Activated B cell treated with CpG ODN at 0.5 μM for 24 hours (primary cell): ENCODE results near the gene COPE. TPM values are rescaled to one million over a fixed set of nuclear protein-coding genes. Genes with fewer than 3 reads are reported as not detected.
A peak's percentile ranks its signal among the peaks of the same experiment; 100 is the strongest.

ENCODE experiments used
- ATAC-seq: fragments of 200-7000 bp; cut with Tn5 transposase; one replicate; pipeline ENCODE4 v1.10.0; 2021; ENCODE audit warnings: low read depth, mild to moderate bottlenecking, moderate library complexity
- CTCF ChIA-PET: fragments of 350-600 bp; sonication (Branson Sonifier 250); formaldehyde crosslinking; loops from one replicate; lab custom pipeline; 2021; ENCODE audit warnings: antibody characterized with exemption; lab: Charles Lee
- POLR2A ChIA-PET: fragments of 350-600 bp; sonication (Branson Sonifier 250); formaldehyde crosslinking; loops from one replicate; lab custom pipeline; 2021; ENCODE audit warnings: antibody characterized with exemption; lab: Charles Lee
- DNase-seq: peaks from one replicate; pipeline ENCODE4 v3.0.0; 2022
- H3K27ac Mint-ChIP-seq: one replicate; pipeline ENCODE4 v1.8.0; 2020; ENCODE audit warnings: mixed read lengths
- H3K27me3 Mint-ChIP-seq: one replicate; pipeline ENCODE4 v1.8.0; 2021; ENCODE audit warnings: mixed read lengths
- H3K36me3 Mint-ChIP-seq: one replicate; pipeline ENCODE4 v1.8.0; 2021; ENCODE audit warnings: low read depth, mixed read lengths
- H3K4me1 Mint-ChIP-seq: one replicate; pipeline ENCODE4 v1.8.0; 2021; ENCODE audit warnings: mixed read lengths
- H3K4me3 Mint-ChIP-seq: one replicate; pipeline ENCODE4 v1.8.0; 2020; ENCODE audit warnings: mild to moderate bottlenecking, mixed read lengths
- H3K9me3 Mint-ChIP-seq: one replicate; pipeline ENCODE4 v1.8.0; 2020; ENCODE audit warnings: mixed read lengths
- CTCF ChIP-seq: fragments of 200-600 bp; IDR thresholded peaks from one replicate; pipeline ENCODE4 v1.8.0; 2022; ENCODE audit warnings: antibody characterized with exemption, mild to moderate bottlenecking
- intact Hi-C: fragments of 100-400 bp; cut with micrococcal nuclease; formaldehyde crosslinking; loops from one replicate; pipeline ENCODE4 v1.15.1; 2024
- total RNA-seq: library from RNA; stranded (reverse); gene quantifications from 2 replicates; pipeline ENCODE4 v1.2.3, GENCODE V29; 2022

COPE gene
- total RNA-seq, 1 donor from 2014 or later = 253 TPM

GRCh38 chr19:18861235-18861634, 58.0 kb downstream of the COPE start:
- CTCF ChIA-PET = interaction anchor here (2.0 kb wide), 1 partner anchor 13 kb away, joined by 6 read pairs; no protein-coding TSS in a partner anchor

GRCh38 chr19:18860725-18861124, 58.5 kb downstream of the COPE start:
- ATAC-seq = no peak
- intact Hi-C loops = no loop called here
- DNase-seq = no peak
- peaks cover 91% of the 10 kb centered on the region for H3K36me3 Mint-ChIP-seq
- peak overlapping the region; percentile 59 for H3K27ac Mint-ChIP-seq
- CTCF ChIA-PET = interaction anchor here (2.0 kb wide), 1 partner anchor 13 kb away, joined by 6 read pairs; no protein-coding TSS in a partner anchor
- POLR2A ChIA-PET = no interaction called here
- H3K4me1 Mint-ChIP-seq = peaks cover 15% of the 10 kb centered on the region
- no peaks in the 10 kb centered on the region for H3K27me3 Mint-ChIP-seq
- H3K9me3 Mint-ChIP-seq = no peaks in the 10 kb centered on the region
- no peak overlapping the region for H3K4me3 Mint-ChIP-seq
- TF ChIP-seq CTCF = no peak

More at GRCh38 chr19:18861235-18861634, 58.0 kb downstream of the COPE start:
- no peaks in the 10 kb centered on the region for H3K9me3 Mint-ChIP-seq
- H3K36me3 Mint-ChIP-seq = peaks cover 90% of the 10 kb centered on the region
- POLR2A ChIA-PET = no interaction called here
- no peaks in the 10 kb centered on the region for H3K27me3 Mint-ChIP-seq
- ATAC-seq (peak; percentile 70), DNase-seq (no peak)
- no peak for TF ChIP-seq CTCF
- no peak overlapping the region for H3K4me3 Mint-ChIP-seq
- peaks cover 15% of the 10 kb centered on the region for H3K4me1 Mint-ChIP-seq
- peak overlapping the region; percentile 59 for H3K27ac Mint-ChIP-seq
- intact Hi-C loops = no loop called here

- Mint-ChIP-seq H3K4me3 (no peak overlapping the region), H3K27me3 (no peaks in the 10 kb centered on the region), H3K9me3 (no peaks in the 10 kb centered on the region), H3K4me1 (peaks cover 15% of the 10 kb centered on the region), H3K36me3 (peaks cover 92% of the 10 kb centered on the region), H3K27ac (no peak overlapping the region)
- no peak for TF ChIP-seq CTCF
- DNase-seq (no peak), ATAC-seq (no peak)
- intact Hi-C loops = no loop called here
- ChIA-PET POLR2A (no interaction called here), CTCF (no interaction called here)
These were observed 58.9 kb downstream of the COPE start for GRCh38 chr19:18860302-18860700.

- ATAC-seq = no peak
- H3K4me1 Mint-ChIP-seq = peaks cover 15% of the 10 kb centered on the region
- POLR2A ChIA-PET = no interaction called here
- H3K4me3 Mint-ChIP-seq = no peak overlapping the region
- H3K9me3 Mint-ChIP-seq = no peaks in the 10 kb centered on the region
- peaks cover 92% of the 10 kb centered on the region for H3K36me3 Mint-ChIP-seq
- no peak overlapping the region for H3K27ac Mint-ChIP-seq
- H3K27me3 Mint-ChIP-seq = no peaks in the 10 kb centered on the region
- no peak for TF ChIP-seq CTCF
- CTCF ChIA-PET = interaction anchor here (0.9 to 1.6 kb wide), 2 partner anchors 13 to 14 kb away, joined by 3 read pairs; no protein-coding TSS in a partner anchor
- intact Hi-C loops = no loop called here
- DNase-seq = no peak
These were observed 59.4 kb downstream of the COPE start for GRCh38 chr19:18859676-18860301.

GRCh38 chr19:18858906-18859646, 60.1 kb downstream of the COPE start:
- H3K4me1 Mint-ChIP-seq = peaks cover 15% of the 10 kb centered on the region
- no peak for ATAC-seq
- no peaks in the 10 kb centered on the region for H3K27me3 Mint-ChIP-seq
- H3K9me3 Mint-ChIP-seq = no peaks in the 10 kb centered on the region
- ChIA-PET CTCF (interaction anchor here (0.9 to 1.6 kb wide), 2 partner anchors 12 to 13 kb away, joined by 3 read pairs; no protein-coding TSS in a partner anchor), POLR2A (interaction anchor here (0.6 kb wide), 1 partner anchor 338 kb away, joined by 3 read pairs; no protein-coding TSS in a partner anchor)
- no peak for TF ChIP-seq CTCF
- intact Hi-C loops = no loop called here
- DNase-seq = no peak
- no peak overlapping the region for H3K4me3 Mint-ChIP-seq
- peaks cover 94% of the 10 kb centered on the region for H3K36me3 Mint-ChIP-seq
- H3K27ac Mint-ChIP-seq = no peak overlapping the region
